Endothelial cell of hepatic sinusoid (primary cell): ENCODE measurements around the gene TECR.
"Not testable (repeated sequence)": the region's sequence is repeated elsewhere in the genome, so short reads cannot be mapped to it uniquely, and the experiment has no call there.

Experiments used
- in situ Hi-C: cut with HindIII; loops from 2 replicates; pipeline ENCODE4 v1.10.0; 2017; ENCODE audit warnings: low sequenced_read_pairs

TECR gene

DNA sequence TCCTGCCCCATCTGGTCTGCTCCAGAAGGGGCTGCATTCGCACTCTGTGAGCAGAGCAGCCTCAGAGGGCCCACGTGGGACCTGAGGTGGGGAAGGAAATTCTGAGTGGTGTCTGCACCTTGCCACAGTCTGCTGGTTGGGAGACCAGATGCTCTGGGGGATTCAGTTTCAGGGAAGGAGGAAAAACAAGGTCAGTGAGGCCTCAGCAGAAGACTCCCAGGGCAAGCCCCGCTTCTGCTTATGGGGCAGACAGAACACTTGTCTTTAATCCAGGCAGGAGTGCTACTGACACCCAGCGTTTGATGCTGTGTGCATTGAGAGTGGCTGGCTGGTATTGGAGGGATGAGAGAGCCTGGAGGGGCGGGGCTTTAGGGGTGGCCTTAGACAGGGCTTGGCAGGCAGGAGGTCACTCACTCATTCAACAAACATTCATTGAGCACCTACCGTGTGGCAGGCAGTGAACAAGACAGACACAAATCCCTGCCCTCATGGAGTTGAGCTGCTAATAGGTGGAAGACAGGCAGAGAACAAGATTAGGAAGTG lies 48.6 kb downstream of the TECR start:
- in situ Hi-C loops = no loop called here

DNA sequence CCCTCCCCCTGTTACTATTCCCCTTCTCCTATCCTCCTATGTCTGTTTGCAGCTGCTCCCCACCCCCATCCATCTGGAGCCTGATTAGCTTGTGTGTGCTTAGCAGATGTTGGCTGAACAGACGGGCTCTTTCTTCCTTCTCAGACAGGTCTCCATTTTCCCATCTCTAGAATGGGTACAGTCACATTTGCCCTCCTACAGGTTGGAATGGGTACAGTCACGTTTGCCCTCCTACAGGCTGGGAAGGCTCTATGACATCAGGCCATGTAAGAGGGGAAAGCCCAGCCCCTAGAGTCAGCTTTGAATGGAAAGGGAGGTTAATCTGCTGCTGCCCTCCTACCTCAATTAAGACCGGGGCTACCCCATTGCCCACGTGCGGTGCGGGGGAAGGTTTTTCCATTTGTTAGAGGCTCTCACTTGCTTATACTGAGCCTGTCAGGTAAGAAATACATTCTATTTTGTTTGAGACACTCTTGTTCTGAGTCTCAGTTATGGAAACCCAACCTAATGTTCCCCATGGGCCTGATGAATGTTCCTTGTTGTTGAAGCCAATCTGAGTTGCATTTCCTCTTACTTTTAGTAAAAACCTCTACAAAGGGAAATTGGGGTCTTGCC lies 51.3 kb downstream of the TECR start:
- in situ Hi-C loops = no loop called here

DNA sequence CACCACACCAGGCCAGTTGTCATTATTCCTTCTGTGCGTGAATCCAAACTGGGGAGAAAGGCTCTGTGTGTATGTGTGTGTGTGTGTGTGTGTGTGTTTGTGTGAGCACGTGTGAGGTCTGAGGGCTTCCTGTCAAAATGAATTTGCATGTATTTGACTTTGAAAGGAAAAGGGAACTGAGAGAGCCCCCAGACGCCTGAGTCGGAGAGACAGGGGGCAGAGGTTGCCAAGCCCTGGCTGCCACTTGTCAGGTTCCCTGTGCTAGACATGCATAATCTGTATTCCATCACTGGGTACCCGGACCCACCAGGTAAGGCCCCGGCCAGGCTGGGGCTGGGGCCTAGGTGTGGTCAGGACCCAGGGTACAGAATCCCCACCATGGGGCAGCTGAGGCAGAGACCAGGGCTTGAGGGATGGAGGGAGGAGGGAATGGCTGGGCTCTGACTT lies 53.5 kb downstream of the TECR start, which contains the start of gene CLEC17A:
Gene CLEC17A (plus strand): TSS at position 191 of the 447 bp plus-strand sequence. CDS start 77 bp downstream, at position 268.
- in situ Hi-C loops = no loop called here

DNA sequence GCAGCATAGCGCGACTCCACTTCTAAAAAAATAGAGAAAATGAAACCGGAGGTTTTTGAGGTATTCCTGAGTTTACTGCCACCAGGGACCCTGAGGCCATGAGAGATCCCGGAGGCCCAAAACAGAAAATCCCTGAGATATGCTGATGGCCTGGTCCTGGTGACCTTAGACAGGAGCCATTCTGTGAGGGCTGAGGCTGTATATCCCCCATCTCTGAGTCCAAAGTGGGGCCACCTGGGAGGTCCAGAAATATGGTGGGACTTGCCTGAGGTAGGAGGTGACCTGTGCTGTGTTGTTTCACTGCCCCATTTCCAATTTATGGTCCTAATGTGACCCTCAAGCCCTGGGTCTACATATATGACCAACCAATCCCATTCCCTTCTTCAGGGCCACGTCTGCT lies 55.0 kb downstream of the TECR start:
- in situ Hi-C loops = not testable (repeated sequence)

DNA sequence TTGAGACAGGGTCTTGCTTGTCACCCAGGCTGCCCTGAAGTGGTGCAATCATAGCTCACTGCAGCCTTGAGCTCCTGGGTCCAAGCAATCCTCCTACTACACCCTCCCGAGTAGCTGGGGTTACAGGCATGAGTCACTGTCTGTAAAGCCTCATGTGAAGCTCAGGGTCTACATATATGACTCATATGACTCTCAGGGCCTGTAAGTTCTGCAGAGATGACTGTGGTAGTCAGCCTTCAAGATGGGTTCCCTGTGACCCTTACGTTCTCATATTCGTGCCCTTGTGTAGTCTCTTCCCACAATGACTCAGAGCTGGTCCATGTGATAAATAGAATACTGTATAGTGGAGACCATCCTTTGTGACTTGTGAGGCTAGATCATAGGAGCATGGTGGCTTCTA lies 55.8 kb downstream of the TECR start:
- in situ Hi-C loops = not testable (repeated sequence)

DNA sequence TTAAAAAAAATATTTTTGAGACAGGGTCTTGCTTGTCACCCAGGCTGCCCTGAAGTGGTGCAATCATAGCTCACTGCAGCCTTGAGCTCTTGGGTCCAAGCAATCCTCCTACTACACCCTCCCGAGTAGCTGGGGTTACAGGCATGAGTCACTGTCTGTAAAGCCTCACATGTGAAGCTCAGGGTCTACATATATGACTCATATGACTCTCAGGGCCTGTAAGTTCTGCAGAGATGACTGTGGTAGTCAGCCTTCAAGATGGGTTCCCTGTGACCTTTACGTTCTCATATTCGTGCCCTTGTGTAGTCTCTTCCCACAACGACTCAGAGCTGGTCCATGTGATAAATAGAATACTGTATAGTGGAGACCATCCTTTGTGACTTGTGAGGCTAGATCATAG lies 60.0 kb downstream of the TECR start:
- in situ Hi-C loops = not testable (repeated sequence)

DNA sequence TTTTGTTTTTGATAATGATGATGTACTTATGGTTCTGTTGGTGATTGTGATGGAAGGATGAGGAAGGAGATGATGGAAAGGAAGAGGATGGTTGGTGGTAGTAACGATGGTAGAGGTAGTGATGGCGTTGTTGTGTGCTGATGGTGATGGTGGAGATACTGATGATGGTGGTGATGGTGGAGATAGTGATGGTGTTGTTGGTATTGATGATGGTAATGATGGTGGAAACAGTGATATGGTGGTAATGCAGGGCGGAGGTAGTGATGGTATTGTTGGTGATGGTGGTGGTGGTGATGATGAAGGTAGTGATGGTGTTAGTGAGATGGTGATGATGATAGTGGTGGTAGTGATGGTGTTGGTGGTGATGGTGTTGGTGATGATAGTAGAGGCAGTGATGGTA lies 66.2 kb downstream of the TECR start:
- in situ Hi-C loops = loop anchor here (5.0 kb wide), 1 partner anchor 77 kb away; the partner anchor contains the start of gene ADGRE3

DNA sequence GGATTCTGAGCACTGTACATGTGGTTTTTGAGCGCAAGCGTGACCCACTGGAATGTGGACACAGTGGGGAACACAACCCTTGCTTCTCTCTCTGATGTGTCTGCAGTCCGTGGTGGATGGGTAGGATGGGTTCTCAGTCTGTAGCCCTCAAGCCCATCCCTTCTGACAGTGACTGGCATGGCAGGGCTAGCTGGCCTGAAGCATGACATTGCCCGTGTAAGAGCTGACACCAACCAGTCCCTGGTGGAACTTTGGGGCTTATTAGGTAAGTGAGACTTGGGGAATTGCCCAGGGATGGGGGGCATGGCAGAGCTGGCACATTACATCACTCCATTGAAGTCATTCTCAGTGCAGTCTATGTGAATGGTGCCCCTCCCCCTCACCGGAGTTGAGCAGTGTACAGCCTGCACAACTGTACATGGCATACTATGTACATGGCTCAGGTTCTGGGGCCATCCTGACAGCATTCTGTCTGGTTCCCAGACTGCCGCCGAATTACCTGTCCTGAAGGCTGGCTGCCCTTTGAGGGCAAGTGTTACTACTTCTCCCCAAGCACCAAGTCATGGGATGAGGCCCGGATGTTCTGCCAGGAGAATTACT lies 70.3 kb downstream of the TECR start:
- in situ Hi-C loops = loop anchor here (5.0 kb wide), 1 partner anchor 73 kb away; the partner anchor contains the start of gene ADGRE3

DNA sequence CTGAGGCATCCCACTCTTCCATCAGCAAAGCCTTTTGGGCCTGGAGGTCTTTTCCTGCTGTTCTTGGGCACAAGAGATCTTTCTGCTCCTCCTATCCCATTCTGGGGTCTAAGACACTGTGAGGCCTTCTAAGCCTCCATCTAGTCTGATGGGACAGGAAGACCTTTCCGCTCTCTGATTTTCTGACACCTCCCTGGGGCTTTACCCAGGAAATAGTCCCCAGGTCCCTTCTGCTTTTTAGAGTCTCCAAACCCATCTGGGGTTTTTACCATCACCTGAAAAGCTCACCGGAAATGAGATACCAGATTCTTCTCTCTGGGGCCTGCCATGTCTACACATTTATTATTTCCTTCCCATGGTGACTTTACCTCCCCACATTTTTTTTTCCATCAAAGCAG lies 74.6 kb downstream of the TECR start:
- in situ Hi-C loops = no loop called here

DNA sequence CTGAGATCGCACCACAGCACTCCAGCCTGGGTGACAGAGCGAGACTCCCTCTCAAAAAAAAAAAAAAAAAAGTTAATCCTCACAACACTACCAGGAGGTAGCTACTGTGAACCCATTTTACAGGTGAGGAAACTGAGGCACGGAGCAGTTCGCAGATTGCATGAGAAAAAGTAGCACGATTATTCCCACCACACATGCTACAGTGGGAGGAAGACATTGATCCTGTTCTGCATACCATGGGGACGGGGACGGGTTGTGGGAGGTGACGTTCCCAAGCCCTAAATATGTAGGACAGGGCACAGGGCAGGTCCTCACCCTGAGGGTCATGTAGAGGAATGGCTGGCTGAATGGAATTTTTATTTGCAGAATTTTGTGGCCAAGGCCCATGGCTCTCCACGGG lies 77.2 kb downstream of the TECR start:
- in situ Hi-C loops = no loop called here

DNA sequence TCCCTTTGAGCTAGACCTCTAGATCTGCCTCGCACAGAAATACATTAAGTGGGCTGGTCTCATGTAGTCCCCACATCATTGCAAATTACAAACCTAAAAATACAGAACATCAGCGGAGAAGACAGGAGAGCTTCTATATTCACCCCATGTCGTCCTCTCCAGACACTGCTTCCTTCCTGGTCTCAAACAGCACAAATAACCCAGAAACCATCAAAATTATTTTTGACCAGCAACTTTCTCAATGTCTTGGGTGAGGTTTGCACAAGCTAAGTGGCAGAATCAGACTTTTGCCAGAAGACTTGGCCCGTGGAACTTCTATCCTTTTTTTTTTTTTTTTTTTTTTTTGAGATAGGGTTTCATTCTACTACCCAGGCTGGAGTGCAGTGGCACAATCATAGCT lies 81.7 kb downstream of the TECR start:
- in situ Hi-C loops = no loop called here

DNA sequence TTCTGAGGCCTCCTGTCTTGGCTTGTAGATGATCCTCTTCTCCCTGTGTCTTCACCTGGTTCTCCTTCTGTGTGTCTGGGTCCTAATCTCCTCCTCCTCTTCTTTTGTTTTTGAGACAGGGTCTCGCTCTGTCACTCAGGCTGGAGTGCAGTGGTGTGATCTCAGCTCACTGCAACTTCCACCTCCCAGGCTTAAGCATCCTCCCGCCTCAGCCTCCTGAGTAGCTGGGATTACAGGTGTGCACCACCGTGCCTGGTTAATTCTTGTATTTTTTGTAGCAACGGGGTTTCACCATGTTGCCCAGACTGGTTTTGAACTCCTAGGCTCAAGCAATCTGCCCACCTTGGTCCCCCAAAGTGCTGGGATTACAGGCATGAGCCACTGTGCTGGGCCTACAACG lies 82.8 kb downstream of the TECR start:
- in situ Hi-C loops = not testable (repeated sequence)

DNA sequence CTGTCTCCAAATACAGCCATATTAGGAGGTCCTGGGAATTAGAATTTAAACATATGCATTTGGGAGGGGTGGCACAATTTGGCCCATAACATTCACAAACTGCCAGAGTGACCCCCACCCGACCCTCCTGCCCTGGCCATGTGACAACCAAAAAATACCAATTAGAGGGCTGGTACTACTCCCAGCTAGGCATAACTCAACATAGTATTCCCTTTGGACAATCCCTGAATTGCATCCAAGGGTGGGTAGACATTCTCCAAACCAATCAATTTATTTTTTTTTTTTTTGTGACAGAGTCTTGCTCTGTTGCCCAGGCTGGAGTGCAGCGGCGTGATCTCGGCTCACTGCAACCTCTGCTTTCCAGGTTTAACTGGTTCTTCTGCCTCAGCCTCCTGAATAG lies 83.3 kb downstream of the TECR start:
- in situ Hi-C loops = no loop called here

DNA sequence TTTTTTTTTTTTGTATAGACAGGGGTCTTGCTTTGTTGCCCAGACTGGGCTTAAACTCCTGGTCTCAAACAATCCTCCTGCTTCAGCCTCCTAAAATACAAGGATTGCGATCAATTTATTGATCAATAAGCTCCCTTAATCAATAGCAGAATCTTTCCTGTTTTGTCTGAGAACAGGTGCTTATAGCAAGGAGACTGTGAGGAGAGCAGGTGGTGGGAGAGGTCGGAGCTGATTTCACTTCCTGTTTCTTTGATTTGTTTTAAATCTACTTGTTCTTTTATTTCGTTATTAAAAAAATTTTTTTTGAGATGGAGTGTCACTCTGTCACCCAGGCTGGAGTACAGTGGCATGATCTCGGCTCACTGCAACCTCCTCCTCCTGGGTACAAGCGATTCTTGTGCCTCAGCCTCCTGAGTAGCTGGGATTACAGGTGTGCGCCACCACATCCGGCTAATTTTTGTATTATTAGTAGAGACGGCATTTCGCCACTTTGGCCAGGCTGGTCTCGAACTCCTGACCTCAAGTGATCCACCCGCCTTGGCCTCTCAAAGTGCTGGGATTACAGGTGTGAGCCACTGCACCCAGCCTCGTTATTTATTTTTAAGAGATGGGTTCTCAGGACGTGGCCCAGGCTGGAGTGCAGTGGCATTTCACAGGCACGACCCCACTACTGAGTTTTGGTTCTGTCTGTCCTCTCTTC lies 84.2 kb downstream of the TECR start:
- in situ Hi-C loops = not testable (repeated sequence)

DNA sequence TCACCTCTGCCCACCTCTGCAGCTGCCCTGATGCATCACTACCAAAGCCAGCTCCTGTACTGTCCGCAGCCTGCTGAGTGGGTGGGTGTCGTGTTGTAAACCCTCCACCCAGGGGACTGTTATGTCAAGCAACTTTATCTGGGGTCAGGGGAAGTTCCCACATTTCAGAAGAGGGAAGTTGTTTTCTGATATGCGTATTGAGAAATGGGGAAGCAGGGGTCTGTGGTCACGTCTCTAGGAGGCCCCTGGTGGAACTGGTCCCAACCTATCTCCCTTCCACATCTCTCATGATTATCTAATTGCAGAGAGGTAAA lies 84.7 kb downstream of the TECR start:
- in situ Hi-C loops = no loop called here
